Hippocampal formation (tissue), 2 donors: ENCODE measurements around the gene PHLDB2.

Source experiments
- DNase-seq, 2 donors: peaks; one replicate each; lab custom pipeline; 2025; lab: John Stamatoyannopoulos, UW

The PHLDB2 gene

GRCh38 chr3:111999484-112000324 lies 140.6 kb downstream of the PHLDB2 start:
- peak in 1 of 2 donors; percentile 53 for DNase-seq

- no peak for DNase-seq
Measured at GRCh38 chr3:112000367-112000771, 141.3 kb downstream of the PHLDB2 start.

- DNase-seq: no peak
Measured at GRCh38 chr3:112000966-112001365, 141.9 kb downstream of the PHLDB2 start.

DNA sequence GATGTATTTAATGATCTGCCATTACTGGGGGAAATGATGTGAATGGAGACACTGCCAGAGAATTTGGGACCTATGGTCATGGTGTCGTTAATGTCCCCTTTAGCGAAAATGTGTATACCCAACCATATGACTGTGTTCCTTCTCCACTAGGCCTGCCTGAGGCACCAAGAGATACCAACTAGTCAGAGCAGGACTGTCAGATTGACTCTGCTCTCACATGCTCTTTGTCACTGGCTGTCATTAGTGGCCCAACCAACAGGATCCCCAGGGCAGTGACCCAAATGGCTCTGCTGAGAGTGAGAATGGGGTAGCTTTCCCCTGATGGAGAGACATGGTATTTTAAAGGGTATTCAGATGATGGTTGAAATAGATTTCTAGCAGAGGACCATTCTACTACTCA lies 142.5 kb downstream of the PHLDB2 start:
- DNase-seq: no peak

- no peak for DNase-seq
Measured at GRCh38 chr3:112002096-112002971, 143.3 kb downstream of the PHLDB2 start.

DNA sequence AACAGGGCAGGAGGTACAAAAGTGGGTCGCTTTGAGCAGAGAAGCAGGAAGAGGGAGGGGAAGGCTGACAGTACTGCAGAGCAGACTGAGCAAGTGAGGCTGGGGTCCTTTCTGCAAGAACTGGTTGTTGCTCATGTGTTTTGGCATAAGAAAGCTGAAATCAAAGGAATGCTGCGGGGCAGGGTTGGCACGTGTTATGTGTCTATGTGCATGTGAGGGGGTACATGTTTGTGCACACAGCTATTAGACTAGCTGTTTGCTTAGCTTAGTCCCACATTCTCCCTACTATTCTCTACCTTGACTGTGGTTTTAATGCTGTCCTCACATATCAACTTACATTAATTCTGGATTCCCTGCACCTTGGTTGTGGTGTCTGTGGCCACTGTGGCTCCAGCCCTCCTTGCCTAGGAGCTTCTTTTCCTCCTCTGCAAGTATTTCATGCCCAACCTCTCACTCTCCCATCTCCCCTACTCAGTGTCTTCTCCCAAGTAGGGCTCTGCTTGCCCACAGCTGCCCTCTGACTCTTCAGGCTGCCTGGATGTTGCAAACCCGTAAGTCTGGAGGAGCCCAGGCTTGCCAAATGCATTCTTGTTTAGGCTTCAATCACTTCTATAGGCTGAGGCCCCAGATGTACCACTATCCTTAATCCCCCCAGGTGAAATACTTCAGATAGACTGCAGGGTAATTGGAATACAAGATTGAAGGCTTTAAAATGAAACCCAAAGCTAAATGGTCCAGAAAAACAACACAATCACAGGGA lies 144.4 kb downstream of the PHLDB2 start:
- no peak for DNase-seq

DNA sequence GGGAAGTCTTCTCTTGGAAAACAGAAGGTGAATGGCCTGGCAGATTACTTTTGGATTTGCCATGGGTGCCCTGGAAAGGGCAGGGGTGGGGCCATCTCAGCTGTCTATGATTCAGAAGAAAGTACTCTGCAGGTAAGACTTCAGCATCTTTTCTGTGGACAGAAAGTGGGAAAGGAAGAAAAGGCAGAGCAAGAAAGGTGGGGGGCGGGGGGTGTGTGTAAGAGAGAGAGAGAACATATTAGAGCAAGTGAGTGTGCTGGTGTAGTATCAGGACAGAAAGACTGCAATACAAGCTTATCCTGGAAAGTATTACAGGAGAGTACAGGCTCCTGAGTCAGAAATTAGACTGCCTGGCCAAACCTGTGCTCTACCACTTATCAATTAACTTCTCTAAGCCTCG lies 145.1 kb downstream of the PHLDB2 start:
- no peak for DNase-seq

DNA sequence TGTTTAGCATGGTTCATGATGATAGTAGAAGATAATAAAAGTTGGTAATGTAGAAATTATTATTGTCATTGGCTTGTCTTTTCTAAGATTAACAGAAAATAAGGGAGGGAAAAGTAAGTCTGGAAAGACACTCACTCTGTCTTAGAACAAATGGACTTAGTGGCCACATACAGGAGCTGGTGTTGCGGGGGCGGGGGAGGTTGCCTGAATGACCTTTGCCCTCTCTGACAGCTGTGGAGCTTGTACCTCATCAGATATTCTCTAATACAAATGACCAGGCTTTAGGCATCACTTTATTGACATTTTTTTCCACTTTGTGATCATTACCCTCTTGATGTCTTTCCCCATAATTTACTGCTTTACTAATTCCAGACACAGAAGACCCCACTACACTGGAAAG lies 145.6 kb downstream of the PHLDB2 start:
- DNase-seq: no peak

DNA sequence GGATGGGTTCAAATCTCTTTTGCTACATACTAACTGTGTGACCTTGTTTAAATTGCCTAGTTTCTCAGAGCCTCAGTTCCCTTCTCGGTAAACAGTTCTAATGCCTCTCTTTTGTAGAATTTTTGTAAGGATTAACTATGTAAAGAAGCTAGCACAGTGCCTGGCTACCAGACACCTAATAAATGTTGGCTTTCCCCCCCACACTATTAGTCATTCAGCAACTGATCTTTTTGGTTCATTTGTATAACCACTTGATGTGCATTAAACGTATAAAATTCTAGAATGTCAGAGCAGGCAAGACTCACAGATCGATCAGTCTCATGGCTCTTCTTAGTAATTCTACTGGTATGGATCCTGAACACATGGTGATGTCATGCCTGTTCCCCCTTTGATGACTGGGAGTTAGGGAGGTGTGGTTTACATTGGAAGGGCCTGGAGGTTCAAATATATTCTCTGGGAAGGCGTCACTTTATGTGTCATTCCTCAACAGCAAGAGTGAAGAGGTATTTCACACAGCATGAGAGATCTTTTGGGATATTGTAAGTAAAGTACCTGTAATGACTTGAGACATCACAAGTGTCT lies 146.1 kb downstream of the PHLDB2 start:
- DNase-seq: no peak

GRCh38 chr3:112007633-112008032 lies 148.6 kb downstream of the PHLDB2 start:
- DNase-seq: no peak

DNA sequence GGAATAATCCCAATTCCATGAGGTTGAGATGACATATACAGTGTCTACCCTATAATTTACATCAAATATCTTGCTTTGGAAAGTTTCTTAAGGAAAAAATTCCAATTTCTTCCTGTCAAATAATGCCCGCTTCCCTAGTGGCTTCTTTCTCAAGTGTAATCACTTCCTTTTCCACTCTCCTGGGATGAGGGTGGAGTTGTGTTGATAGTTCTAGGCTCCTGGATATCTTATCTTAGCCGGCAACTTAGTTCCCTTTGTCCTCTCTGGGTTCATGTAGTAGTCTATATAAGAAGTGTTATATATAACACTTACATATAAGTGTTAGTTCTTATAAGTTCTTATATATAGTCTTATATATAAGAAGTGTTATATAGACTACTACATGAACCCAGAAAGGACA lies 150.6 kb downstream of the PHLDB2 start:
- no peak for DNase-seq

DNA sequence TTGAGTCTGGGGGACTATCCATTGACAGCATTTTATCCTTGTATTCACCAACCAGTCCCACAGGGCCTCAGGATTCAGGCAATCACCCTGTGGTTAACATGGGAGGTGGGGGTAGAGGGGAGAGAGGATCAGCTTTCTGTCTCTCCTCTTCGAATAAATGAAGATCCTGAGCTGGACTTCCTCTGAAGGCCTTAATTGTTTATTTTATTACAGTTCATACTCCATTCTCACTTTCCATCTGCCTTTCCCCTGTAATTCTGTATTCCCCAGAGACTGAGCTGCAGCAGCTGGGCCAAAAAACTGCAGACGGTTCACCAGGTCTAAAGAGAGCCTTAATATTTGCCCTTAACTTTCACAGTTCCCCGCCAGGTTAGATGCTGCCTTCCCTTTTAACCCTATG lies 151.6 kb downstream of the PHLDB2 start:
- no peak for DNase-seq

DNA sequence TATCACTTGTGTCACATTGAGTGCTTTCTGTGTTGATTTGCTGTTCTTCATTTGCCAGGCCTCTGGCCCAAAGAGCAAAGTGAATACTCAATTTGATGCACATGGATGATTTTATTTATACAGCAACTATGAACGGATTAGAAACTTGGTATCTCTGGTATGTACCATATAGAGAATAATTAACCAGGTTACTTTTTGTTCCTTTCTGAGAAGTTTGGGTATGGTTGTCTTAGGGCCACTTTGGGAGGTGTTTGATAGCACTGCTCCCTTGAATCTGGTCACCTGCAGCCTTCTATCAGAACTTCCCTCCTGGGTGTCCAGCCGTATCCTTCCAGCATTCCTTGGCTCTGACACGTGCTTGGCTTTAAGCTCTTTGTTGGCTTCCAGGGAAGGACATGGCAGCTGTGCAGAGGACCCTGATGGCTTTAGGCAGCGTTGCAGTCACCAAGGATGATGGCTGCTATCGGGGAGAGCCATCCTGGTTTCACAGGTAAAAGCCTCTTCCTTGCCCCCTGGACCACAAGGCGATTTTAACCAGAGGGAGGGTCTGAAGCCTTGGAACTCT lies 152.4 kb downstream of the PHLDB2 start:
- DNase-seq: no peak

GRCh38 chr3:112012205-112012992 lies 153.3 kb downstream of the PHLDB2 start:
- no peak for DNase-seq

GRCh38 chr3:112013058-112013783 lies 154.2 kb downstream of the PHLDB2 start:
- DNase-seq: peak; percentile 30 to 72

- no peak for DNase-seq
Measured at GRCh38 chr3:112013784-112014143, 154.7 kb downstream of the PHLDB2 start.

DNA sequence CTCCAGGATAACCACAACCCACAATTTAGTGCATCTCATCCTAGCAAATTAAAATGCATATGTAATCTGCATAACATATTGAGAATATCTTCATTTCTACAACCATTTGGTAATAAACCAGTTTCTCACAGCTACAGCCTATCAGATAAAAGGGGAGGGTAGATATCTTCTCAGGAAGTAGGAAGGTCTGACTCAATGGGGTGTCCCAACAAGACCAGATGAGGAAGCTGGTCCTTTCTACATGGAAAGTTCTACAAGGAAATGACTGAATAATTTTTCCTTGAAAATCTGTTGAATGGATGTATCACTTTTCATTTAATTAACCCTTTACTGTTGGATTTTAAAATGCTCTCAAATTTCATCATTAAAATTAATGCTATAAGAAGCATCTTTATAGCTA lies 158.0 kb downstream of the PHLDB2 start:
- DNase-seq: no peak

DNA sequence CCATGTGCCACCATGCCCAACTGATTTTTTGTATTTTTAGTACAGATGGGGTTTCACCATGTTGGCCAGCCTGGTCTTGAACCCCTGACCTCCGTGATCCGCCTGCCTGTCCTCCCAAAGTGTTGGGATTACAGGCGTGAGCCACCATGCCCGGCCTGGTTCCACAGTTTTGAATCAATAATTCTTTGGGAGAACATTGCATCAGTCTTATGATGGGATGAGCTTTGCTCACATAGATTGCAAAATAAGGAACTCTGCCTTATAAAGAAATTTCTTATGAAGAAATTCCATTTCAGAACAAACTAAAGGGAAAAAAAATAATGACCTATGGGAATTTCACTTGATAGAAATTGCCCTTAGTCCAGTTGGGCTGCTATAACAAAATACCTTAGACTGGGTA lies 159.6 kb downstream of the PHLDB2 start:
- DNase-seq: no peak

DNA sequence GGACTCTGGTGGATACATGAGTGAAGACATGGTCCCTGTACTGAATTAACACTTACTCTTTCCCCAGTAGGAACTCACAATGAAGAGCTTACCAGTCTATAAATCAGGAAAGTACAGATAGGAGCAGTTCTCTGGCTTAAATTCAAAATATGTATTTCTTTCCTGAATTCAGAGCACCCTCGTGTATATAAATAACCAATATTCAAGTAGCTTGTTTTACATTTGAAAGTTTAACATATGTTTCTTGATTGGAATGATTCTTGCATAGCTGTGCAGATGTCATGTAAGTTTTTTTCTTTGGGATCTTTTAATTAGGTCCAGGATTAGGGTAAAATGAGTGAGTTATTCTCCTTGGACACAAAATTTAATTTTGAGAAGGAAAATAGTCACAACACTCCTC lies 160.7 kb downstream of the PHLDB2 start:
- no peak for DNase-seq

DNA sequence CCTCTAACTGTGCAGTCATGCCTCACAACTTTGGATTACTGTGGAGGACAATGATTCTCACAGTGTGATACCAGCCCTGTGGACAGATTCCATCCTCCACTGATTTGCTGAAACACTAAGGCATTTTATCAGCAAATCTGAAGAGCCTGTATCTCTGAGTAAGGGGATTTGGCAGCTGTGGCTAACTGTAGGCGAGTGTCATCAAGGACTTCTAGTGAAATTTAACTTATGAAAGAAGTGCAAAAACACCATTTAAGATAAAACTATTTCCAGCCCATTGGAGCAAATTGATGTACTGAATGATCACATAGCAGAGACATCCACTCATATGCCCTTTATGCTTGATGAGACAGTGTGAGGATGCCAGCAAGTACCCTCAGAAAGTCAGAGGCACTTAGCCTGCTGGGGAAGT lies 161.6 kb downstream of the PHLDB2 start:
- DNase-seq: no peak
